A549 (cell line): Measurements from ENCODE around the gene KAT6B. TPM values are rescaled to one million over a fixed set of nuclear protein-coding genes. Genes with fewer than 3 reads are reported as not detected.

Experiments
- ATAC-seq, 2 experiments: fragments of 200-7000 bp in 1 of 2; fragments of >200 bp in 1 of 2; cut with Nextera tagmentation in 1 of 2; cut with Tn5 transposase in 1 of 2; 3 replicates each; pipeline versions ENCODE4 v1.8.0 to v1.9.1; 2018 to 2020; ENCODE audit warnings: mild to moderate bottlenecking in 1 of 2, moderate library complexity in 1 of 2
- CTCF ChIA-PET: fragments of 300-600 bp; sonication (Branson Sonifier 250); formaldehyde crosslinking; extraction: SDS; loops from one replicate; lab custom pipeline; 2021; ENCODE audit warnings: antibody characterized with exemption, inconsistent platforms; lab: Yijun Ruan, JAX
- POLR2A ChIA-PET: fragments of 350-600 bp; formaldehyde crosslinking; extraction: SDS; loops from one replicate; lab custom pipeline; 2021; ENCODE audit warnings: antibody characterized with exemption, inconsistent platforms; lab: Yijun Ruan, JAX
- DNase-seq, 2 experiments: peaks; one replicate each; pipeline versions ENCODE4 v3.0.0 to v3.0.0-alpha.2; 2011 to 2016; ENCODE audit warnings: low read depth in 1 of 2, low spot score in 1 of 2
- FAIRE-seq: peaks from 2 replicates; lab custom pipeline; 2011; peaks lifted over from hg19 to GRCh38; lab: Jason Lieb, UNC
- H3K27ac ChIP-seq, 2 experiments: fragments of >200 bp; sonication (Bioruptor Twin); formaldehyde crosslinking; 3 replicates each; pipeline ENCODE4 v1.5.1; 2016 to 2017
- H3K4me1 ChIP-seq: fragments of >200 bp; sonication (Bioruptor Twin); formaldehyde crosslinking; 3 replicates; pipeline ENCODE4 v1.6.1; 2016
- H3K4me2 ChIP-seq: fragments of >200 bp; sonication (Bioruptor Twin); formaldehyde crosslinking; 3 replicates; pipeline ENCODE4 v1.6.1; 2016
- H3K4me3 ChIP-seq: fragments of >200 bp; sonication (Bioruptor Twin); formaldehyde crosslinking; 3 replicates; pipeline ENCODE4 v1.5.1; 2016
- H3K9me3 ChIP-seq: fragments of >200 bp; sonication (Bioruptor Twin); formaldehyde crosslinking; 3 replicates; pipeline ENCODE4 v1.6.1; 2016
- CBX2 ChIP-seq: fragments of 200-600 bp; sonication (generic); IDR thresholded peaks from 2 replicates; pipeline ENCODE4 v1.6.1; 2016; ENCODE audit warnings: low read depth, mild to moderate bottlenecking, borderline replicate concordance
- CEBPB ChIP-seq, 2 experiments: fragments of >200 bp in 1 of 2; sonication (Bioruptor Twin) in 1 of 2; formaldehyde crosslinking in 1 of 2; IDR thresholded peaks; 2 replicates each; pipeline ENCODE4 v1.6.1; 2012 to 2016
- EHF ChIP-seq: fragments of 250-450 bp; sonication (Bioruptor Pico); IDR thresholded peaks from 2 replicates; pipeline ENCODE4 v1.5.0; 2020; ENCODE audit warnings: mild to moderate bottlenecking
- EHMT2 ChIP-seq: fragments of 200-600 bp; sonication (generic); IDR thresholded peaks from 2 replicates; pipeline ENCODE4 v1.6.1; 2016; ENCODE audit warnings: antibody characterized with exemption, low read depth, mild to moderate bottlenecking, moderate library complexity
- EP300 ChIP-seq, 2 experiments: fragments of >200 bp; sonication (Bioruptor Twin); formaldehyde crosslinking; IDR thresholded peaks; 2 replicates in 1 of 2; 3 replicates in 1 of 2; pipeline ENCODE4 v1.6.1; 2016 to 2017
- FOSB ChIP-seq: fragments of 250-450 bp; sonication (Bioruptor Pico); IDR thresholded peaks from 2 replicates; pipeline ENCODE4 v1.5.0; 2020; ENCODE audit warnings: mild to moderate bottlenecking, moderate library complexity
- FOXS1 ChIP-seq: fragments of 250-450 bp; sonication (Bioruptor Pico); IDR thresholded peaks from 2 replicates; pipeline ENCODE4 v1.5.0; 2020; ENCODE audit warnings: mild to moderate bottlenecking, moderate library complexity
- JUN ChIP-seq, 2 experiments: fragments of >200 bp; sonication (Bioruptor Twin); formaldehyde crosslinking; IDR thresholded peaks; 2 replicates in 1 of 2; 3 replicates in 1 of 2; pipeline ENCODE4 v1.6.1; 2016 to 2017
- KDM1A ChIP-seq: fragments of 200-600 bp; sonication (generic); IDR thresholded peaks from 2 replicates; pipeline ENCODE4 v1.6.1; 2016; ENCODE audit warnings: low read depth, mild to moderate bottlenecking
- MAZ ChIP-seq: fragments of 150-350 bp; IDR thresholded peaks from 2 replicates; pipeline ENCODE4 v1.6.1; 2014; ENCODE audit warnings: antibody characterized with exemption, low read depth, low read length, borderline replicate concordance
- NPAS2 ChIP-seq: fragments of 250-450 bp; sonication (Bioruptor Pico); IDR thresholded peaks from 2 replicates; pipeline ENCODE4 v1.8.0; 2022; ENCODE audit warnings: mild to moderate bottlenecking, moderate library complexity, borderline replicate concordance
- NR3C1 ChIP-seq: fragments of >200 bp; sonication (Bioruptor Twin); formaldehyde crosslinking; IDR thresholded peaks from 3 replicates; pipeline ENCODE4 v1.6.1; 2017
- RAD21 ChIP-seq, 2 experiments: fragments of >200 bp in 1 of 2; sonication (Bioruptor Twin) in 1 of 2; formaldehyde crosslinking in 1 of 2; IDR thresholded peaks in 1 of 2; conservative IDR thresholded peaks in 1 of 2; 2 replicates in 1 of 2; 3 replicates in 1 of 2; pipeline ENCODE4 v1.6.1; 2012 to 2018; ENCODE audit warnings: inconsistent platforms in 1 of 2
- RARB ChIP-seq: fragments of 250-450 bp; sonication (Bioruptor Pico); IDR thresholded peaks from 2 replicates; pipeline ENCODE4 v1.8.0; 2021; ENCODE audit warnings: mild to moderate bottlenecking, moderate library complexity
- RNF2 ChIP-seq: fragments of 200-600 bp; sonication (generic); IDR thresholded peaks from 2 replicates; pipeline ENCODE4 v1.6.1; 2016; ENCODE audit warnings: low read depth, mild to moderate bottlenecking, antibody characterized with exemption, moderate library complexity, borderline replicate concordance
- TFCP2L1 ChIP-seq: fragments of 250-450 bp; sonication (Bioruptor Pico); IDR thresholded peaks from 2 replicates; pipeline ENCODE4 v1.5.0; 2021; ENCODE audit warnings: mild to moderate bottlenecking
- ZSCAN20 ChIP-seq: fragments of 250-450 bp; sonication (Bioruptor Pico); IDR thresholded peaks from 2 replicates; pipeline ENCODE4 v1.8.0; 2022; ENCODE audit warnings: mild to moderate bottlenecking, moderate library complexity
- WGBS: methylation state at CpG from one replicate; pipeline ENCODE4 v1.1.6; 2017; ENCODE audit errors: missing lambda C conversion rate; 5-methylcytosine and 5-hydroxymethylcytosine counted together
- polyA plus RNA-seq, 4 experiments: library from polyadenylated mRNA; depleted of rRNA in 3 of 4; stranded (reverse); fragments of >200 nt; fragmentation: RNase III in 1 of 4; extraction: RNeasy Plus Mini Kit Qiagen cat#74134 plus additional on column Dnase treatment in 1 of 4; gene quantifications; 2 replicates in 3 of 4; 3 replicates in 1 of 4; pipeline ENCODE4 v1.2.3, GENCODE V29; 2011 to 2017
- TF ChIP-seq, protein P1 (sequence below): fragments of >200 bp; sonication (Bioruptor Twin); formaldehyde crosslinking; IDR thresholded peaks from 3 replicates; pipeline ENCODE4 v1.6.1; 2016
- TF ChIP-seq, protein P2 (sequence below): fragments of >200 bp; sonication (Bioruptor Twin); formaldehyde crosslinking; IDR thresholded peaks from 2 replicates; pipeline ENCODE4 v1.6.1; 2016
- TF ChIP-seq, protein P3 (sequence below): fragments of >200 bp; sonication (Bioruptor Twin); formaldehyde crosslinking; IDR thresholded peaks from 3 replicates; pipeline ENCODE4 v1.5.1; 2016
- TF ChIP-seq, protein P4 (sequence below): IDR thresholded peaks from 2 replicates; pipeline ENCODE4 v1.6.1; 2012
- TF ChIP-seq, protein P5 (sequence below): IDR thresholded peaks from 2 replicates; pipeline ENCODE4 v1.6.1; 2012
- TF ChIP-seq, protein P6 (sequence below): fragments of 250-450 bp; sonication (Bioruptor Pico); IDR thresholded peaks from 2 replicates; pipeline ENCODE4 v1.5.0; 2020; ENCODE audit warnings: low read depth, mild to moderate bottlenecking, moderate library complexity

Gene KAT6B
- polyA plus RNA-seq, 2 of the 4 experiments (the other 2 are of a cell fraction) = 5.6 to 5.7 TPM

DNA sequence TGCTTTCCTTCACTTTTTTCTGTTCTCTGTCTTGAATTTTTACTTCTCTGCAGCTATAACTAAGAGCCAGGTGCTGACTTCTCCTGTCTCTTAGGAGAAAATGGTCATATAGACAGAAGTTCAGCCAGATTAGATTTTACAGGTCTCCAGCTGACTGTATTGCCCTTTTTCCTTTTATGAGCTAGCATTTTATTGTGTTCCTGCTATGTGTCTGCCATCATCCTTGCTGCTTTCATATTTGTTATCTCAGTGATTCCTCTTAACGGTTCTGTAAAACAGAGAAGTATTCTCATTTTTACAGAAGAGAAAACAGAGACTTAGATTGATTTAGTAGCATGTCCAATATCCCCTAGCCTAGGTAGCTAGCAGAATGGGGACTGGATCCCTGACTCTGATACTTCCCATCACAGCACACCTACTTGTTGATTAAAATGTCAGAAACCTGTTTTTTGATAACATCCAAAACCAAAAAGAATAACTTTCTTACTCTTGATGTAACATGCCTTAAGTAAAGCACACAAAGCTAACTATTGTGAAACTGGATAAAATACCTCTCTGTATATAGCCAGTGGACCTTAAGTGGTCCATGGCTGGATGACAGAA is 5.2 kb downstream of the KAT6B start:
- Histone ChIP-seq H3K27ac (no peak overlapping the region), H3K4me2 (no peak overlapping the region), H3K4me3 (no peak overlapping the region), H3K4me1 (peaks cover 6% of the 10 kb centered on the region; the same call in 1 of the 3 replicates), H3K9me3 (no peaks in the 10 kb centered on the region)
- ChIA-PET POLR2A (no interaction called here), CTCF (no interaction called here)
- ATAC-seq = no peak
- no peak for TF ChIP-seq RAD21 (conservative IDR thresholded peaks at IDR 0.05 in 1 of 2, IDR thresholded peaks at IDR 0.05 in 1 of 2)
- no peak for TF ChIP-seq FOXS1 (CRISPR knock-in tag)
- no peak for TF ChIP-seq CBX2
- TF ChIP-seq, protein P1, sequence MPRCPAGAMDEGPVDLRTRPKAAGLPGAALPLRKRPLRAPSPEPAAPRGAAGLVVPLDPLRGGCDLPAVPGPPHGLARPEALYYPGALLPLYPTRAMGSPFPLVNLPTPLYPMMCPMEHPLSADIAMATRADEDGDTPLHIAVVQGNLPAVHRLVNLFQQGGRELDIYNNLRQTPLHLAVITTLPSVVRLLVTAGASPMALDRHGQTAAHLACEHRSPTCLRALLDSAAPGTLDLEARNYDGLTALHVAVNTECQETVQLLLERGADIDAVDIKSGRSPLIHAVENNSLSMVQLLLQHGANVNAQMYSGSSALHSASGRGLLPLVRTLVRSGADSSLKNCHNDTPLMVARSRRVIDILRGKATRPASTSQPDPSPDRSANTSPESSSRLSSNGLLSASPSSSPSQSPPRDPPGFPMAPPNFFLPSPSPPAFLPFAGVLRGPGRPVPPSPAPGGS = no peak
- no peak for TF ChIP-seq FOSB
- TF ChIP-seq TFCP2L1 (CRISPR knock-in tag) = no peak
- TF ChIP-seq EHF = no peak
- TF ChIP-seq ZSCAN20 = no peak
- no peak for TF ChIP-seq EHMT2
- WGBS = 76% methylated on average over 1 of the region's 1 CpG
- no peak for FAIRE-seq
- DNase-seq = no peak

DNA sequence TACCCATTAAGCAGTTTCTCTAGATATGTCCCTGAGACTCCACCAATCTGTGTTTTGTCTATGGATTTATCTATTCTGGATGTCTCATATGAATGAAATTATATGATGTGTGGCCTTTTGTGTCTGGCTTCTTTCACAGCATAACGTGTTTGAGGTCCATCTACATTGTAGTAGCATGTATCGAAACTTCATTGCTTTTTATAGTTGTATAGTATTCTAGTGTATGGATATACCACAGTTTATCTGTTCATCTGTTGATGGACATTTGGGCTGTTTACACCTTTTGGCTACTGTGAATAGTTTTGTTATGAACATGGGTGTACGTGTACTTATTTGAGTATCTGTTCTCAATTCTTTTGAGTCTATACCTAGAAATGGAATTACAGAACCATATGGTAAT is 9.6 kb downstream of the KAT6B start:
- ATAC-seq = no peak
- CTCF ChIA-PET = no interaction called here
- TF ChIP-seq, protein P1 = no peak
- TF ChIP-seq JUN (IDR thresholded peaks at IDR 0.05) (no peak), RARB (no peak), CEBPB (IDR thresholded peaks at IDR 0.05) (no peak), ZSCAN20 (no peak), KDM1A (no peak), EP300 (IDR thresholded peaks at IDR 0.05) (no peak), FOXS1 (CRISPR knock-in tag) (no peak), MAZ (no peak), NPAS2 (CRISPR knock-in tag) (no peak), RNF2 (no peak), NR3C1 (no peak)
- TF ChIP-seq, protein P2, sequence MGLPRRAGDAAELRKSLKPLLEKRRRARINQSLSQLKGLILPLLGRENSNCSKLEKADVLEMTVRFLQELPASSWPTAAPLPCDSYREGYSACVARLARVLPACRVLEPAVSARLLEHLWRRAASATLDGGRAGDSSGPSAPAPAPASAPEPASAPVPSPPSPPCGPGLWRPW = no peak
- TF ChIP-seq, protein P3, sequence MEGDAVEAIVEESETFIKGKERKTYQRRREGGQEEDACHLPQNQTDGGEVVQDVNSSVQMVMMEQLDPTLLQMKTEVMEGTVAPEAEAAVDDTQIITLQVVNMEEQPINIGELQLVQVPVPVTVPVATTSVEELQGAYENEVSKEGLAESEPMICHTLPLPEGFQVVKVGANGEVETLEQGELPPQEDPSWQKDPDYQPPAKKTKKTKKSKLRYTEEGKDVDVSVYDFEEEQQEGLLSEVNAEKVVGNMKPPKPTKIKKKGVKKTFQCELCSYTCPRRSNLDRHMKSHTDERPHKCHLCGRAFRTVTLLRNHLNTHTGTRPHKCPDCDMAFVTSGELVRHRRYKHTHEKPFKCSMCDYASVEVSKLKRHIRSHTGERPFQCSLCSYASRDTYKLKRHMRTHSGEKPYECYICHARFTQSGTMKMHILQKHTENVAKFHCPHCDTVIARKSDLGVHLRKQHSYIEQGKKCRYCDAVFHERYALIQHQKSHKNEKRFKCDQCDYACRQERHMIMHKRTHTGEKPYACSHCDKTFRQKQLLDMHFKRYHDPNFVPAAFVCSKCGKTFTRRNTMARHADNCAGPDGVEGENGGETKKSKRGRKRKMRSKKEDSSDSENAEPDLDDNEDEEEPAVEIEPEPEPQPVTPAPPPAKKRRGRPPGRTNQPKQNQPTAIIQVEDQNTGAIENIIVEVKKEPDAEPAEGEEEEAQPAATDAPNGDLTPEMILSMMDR = no peak
- TF ChIP-seq, protein P4, sequence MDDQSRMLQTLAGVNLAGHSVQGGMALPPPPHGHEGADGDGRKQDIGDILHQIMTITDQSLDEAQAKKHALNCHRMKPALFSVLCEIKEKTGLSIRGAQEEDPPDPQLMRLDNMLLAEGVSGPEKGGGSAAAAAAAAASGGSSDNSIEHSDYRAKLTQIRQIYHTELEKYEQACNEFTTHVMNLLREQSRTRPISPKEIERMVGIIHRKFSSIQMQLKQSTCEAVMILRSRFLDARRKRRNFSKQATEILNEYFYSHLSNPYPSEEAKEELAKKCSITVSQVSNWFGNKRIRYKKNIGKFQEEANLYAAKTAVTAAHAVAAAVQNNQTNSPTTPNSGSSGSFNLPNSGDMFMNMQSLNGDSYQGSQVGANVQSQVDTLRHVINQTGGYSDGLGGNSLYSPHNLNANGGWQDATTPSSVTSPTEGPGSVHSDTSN = no peak
- TF ChIP-seq, protein P5, sequence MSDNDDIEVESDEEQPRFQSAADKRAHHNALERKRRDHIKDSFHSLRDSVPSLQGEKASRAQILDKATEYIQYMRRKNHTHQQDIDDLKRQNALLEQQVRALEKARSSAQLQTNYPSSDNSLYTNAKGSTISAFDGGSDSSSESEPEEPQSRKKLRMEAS = no peak
- TF ChIP-seq, protein P6, sequence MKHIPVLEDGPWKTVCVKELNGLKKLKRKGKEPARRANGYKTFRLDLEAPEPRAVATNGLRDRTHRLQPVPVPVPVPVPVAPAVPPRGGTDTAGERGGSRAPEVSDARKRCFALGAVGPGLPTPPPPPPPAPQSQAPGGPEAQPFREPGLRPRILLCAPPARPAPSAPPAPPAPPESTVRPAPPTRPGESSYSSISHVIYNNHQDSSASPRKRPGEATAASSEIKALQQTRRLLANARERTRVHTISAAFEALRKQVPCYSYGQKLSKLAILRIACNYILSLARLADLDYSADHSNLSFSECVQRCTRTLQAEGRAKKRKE = no peak
- Histone ChIP-seq H3K9me3 (no peaks in the 10 kb centered on the region), H3K4me2 (no peak overlapping the region), H3K4me1 (peaks cover 11% of the 10 kb centered on the region; the same call in 2 of the 3 replicates), H3K27ac (no peak overlapping the region), H3K4me3 (no peak overlapping the region)
- DNase-seq = no peak
- no peak for FAIRE-seq
- POLR2A ChIA-PET = no interaction called here
- 95% methylated on average over 3 of the region's 3 CpGs for WGBS
